Hepatocyte (in vitro differentiated cells): ENCODE measurements around the gene SMARCA2. TPM values are rescaled to one million over a fixed set of nuclear protein-coding genes. Genes with fewer than 3 reads are reported as not detected.
A peak's percentile ranks its signal among the peaks of the same experiment; 100 is the strongest.

Experiments used
- DNase-seq: peaks from one replicate; pipeline ENCODE4 v3.0.0-alpha.2; 2016; ENCODE audit warnings: low spot score
- H2AFZ ChIP-seq: fragments of 200-600 bp; sonication (generic); 2 replicates; pipeline ENCODE4 v1.6.0; 2016; ENCODE audit warnings: antibody characterized with exemption, mild to moderate bottlenecking
- H3K27ac ChIP-seq: fragments of 200-600 bp; sonication (generic); 2 replicates; pipeline ENCODE4 v1.5.1; 2016; ENCODE audit warnings: mild to moderate bottlenecking
- H3K27me3 ChIP-seq: fragments of 200-600 bp; sonication (generic); 2 replicates; pipeline ENCODE4 v1.6.1; 2016
- H3K36me3 ChIP-seq: fragments of 200-600 bp; sonication (generic); replicated peaks from 2 replicates; pipeline ENCODE4 v1.5.1; 2016; ENCODE audit warnings: low read depth; ENCODE audit not compliant: insufficient read depth
- H3K4me1 ChIP-seq: fragments of 200-600 bp; sonication (generic); 2 replicates; pipeline ENCODE4 v1.5.1; 2016; ENCODE audit warnings: mild to moderate bottlenecking, moderate library complexity; ENCODE audit not compliant: insufficient read depth
- H3K4me2 ChIP-seq: fragments of 200-600 bp; sonication (generic); 2 replicates; pipeline ENCODE4 v1.6.0; 2016
- H3K4me3 ChIP-seq: fragments of 200-600 bp; sonication (generic); 2 replicates; pipeline ENCODE4 v1.5.1; 2016; ENCODE audit warnings: mild to moderate bottlenecking
- H3K79me2 ChIP-seq: fragments of 200-600 bp; sonication (generic); 2 replicates; pipeline ENCODE4 v1.6.0; 2017; ENCODE audit warnings: mild to moderate bottlenecking
- H3K9me2 ChIP-seq: fragments of 200-600 bp; sonication (generic); replicated peaks from 2 replicates; pipeline ENCODE4 v1.6.0; 2017; ENCODE audit warnings: mild to moderate bottlenecking; ENCODE audit not compliant: insufficient read depth
- H3K9me3 ChIP-seq: fragments of 200-600 bp; sonication (generic); 2 replicates; pipeline ENCODE4 v1.5.1; 2016; ENCODE audit warnings: low read depth, mild to moderate bottlenecking
- H4K20me1 ChIP-seq: fragments of 200-600 bp; sonication (generic); 2 replicates; pipeline ENCODE4 v1.6.0; 2016; ENCODE audit warnings: mild to moderate bottlenecking; ENCODE audit not compliant: insufficient read depth, poor library complexity, severe bottlenecking
- CTCF ChIP-seq: fragments of 200-600 bp; sonication (generic); IDR thresholded peaks from 2 replicates; pipeline ENCODE4 v1.5.1; 2016; ENCODE audit warnings: antibody characterized with exemption, mild to moderate bottlenecking; ENCODE audit not compliant: poor library complexity
- EZH2 ChIP-seq: fragments of 200-600 bp; sonication (generic); IDR thresholded peaks from 2 replicates; pipeline ENCODE4 v1.6.1; 2016; ENCODE audit warnings: antibody characterized with exemption, mild to moderate bottlenecking, borderline replicate concordance
- EZH2phosphoT487 ChIP-seq: fragments of 200-600 bp; sonication (generic); IDR thresholded peaks from one replicate; pipeline ENCODE4 v1.6.1; 2018; ENCODE audit warnings: antibody characterized with exemption, mild to moderate bottlenecking, low read depth, moderate library complexity; ENCODE audit not compliant: unreplicated experiment, severe bottlenecking
- WGBS: methylation state at CpG from one replicate; pipeline ENCODE4 v1.1.6; 2016; ENCODE audit warnings: low lambda C conversion rate; ENCODE audit errors: missing lambda C conversion rate; 5-methylcytosine and 5-hydroxymethylcytosine counted together
- polyA plus RNA-seq: library from polyadenylated mRNA; unstranded; fragments of >200 nt; fragmentation: Nextera tagmentation; extraction: Ambion mirVana; gene quantifications from 2 replicates; pipeline ENCODE4 v1.2.1, GENCODE V29; 2016
- total RNA-seq: library from RNA; depleted of rRNA; stranded (reverse); fragments of >200 nt; gene quantifications from 2 replicates; pipeline ENCODE4 v1.2.3, GENCODE V29; 2014

SMARCA2 gene
- total and polyA plus RNA-seq, 2 experiments from 2014 or later: 39.9 to 65.3 TPM

DNA sequence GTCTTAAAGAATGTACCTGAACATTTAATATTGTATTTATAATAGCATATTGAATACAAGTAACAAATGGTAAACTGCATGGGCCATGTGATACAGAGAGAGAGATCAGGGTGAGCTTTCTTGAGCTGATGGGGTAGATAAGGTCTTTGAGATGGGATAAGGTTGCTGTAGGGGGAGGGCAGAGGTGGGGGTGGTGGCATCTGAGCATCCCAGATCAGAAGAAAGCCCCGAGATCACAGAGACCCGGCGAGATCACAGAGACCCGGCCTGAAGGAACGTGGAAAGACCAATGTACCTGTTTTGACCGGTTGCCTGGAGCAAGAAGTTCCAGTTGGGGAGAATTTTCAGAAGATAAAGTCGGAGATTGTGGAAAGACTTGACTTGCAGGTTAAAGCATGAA, 6.6 kb downstream of the SMARCA2 start:
- Histone ChIP-seq H3K9me3 (no peaks in the 10 kb centered on the region), H4K20me1 (peaks cover 12% of the 10 kb centered on the region), H3K27me3 (no peaks in the 10 kb centered on the region), H2AFZ (no peak overlapping the region), H3K4me1 (peaks cover 26% of the 10 kb centered on the region), H3K36me3 (no peaks in the 10 kb centered on the region), H3K4me3 (no peak overlapping the region), H3K9me2 (no peaks in the 10 kb centered on the region), H3K27ac (no peak overlapping the region), H3K4me2 (no peak overlapping the region), H3K79me2 (peaks cover 85% of the 10 kb centered on the region)
- 64% methylated on average over 7 of the region's 7 CpGs for WGBS
- no peak for DNase-seq
- no peak for TF ChIP-seq CTCF
- no peak for TF ChIP-seq EZH2
- no peak for TF ChIP-seq EZH2phosphoT487

DNA sequence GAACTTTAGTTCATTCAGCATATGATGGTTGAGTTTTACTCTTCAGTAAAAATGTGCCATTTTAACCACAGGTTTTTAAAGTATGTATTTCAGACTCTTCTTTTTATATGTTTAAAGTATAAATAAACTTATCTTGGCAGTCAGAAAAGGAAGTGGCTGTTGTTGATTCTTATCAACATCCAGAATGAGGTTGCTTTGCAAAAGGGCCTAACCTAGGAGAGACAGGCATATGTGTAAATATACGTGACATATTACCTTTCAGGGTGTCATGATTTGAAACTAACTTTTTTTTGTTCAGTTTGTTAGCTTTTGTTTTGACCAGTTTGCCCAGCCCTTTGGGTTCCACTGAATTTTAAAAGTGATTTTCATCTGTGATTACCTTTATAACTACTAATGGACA, 7.4 kb downstream of the SMARCA2 start:
- Histone ChIP-seq H2AFZ (no peak overlapping the region), H3K27me3 (no peaks in the 10 kb centered on the region), H3K4me2 (peak overlapping the region; percentile 12), H3K9me2 (no peaks in the 10 kb centered on the region), H3K4me3 (no peak overlapping the region), H3K9me3 (no peaks in the 10 kb centered on the region), H3K79me2 (peaks cover 94% of the 10 kb centered on the region), H3K36me3 (no peaks in the 10 kb centered on the region), H4K20me1 (peaks cover 12% of the 10 kb centered on the region), H3K4me1 (peaks cover 26% of the 10 kb centered on the region), H3K27ac (no peak overlapping the region)
- WGBS: 89% methylated on average over 1 of the region's 1 CpG
- no peak for DNase-seq
- TF ChIP-seq EZH2: no peak

GRCh38 chr9:2023042-2023441, 7.9 kb downstream of the SMARCA2 start:
- Histone ChIP-seq H3K27me3 (no peaks in the 10 kb centered on the region), H3K4me1 (peaks cover 26% of the 10 kb centered on the region), H3K4me2 (peak overlapping the region; percentile 17), H3K4me3 (no peak overlapping the region), H2AFZ (no peak overlapping the region), H3K9me2 (no peaks in the 10 kb centered on the region), H3K79me2 (peaks cover 99% of the 10 kb centered on the region), H3K9me3 (no peaks in the 10 kb centered on the region), H3K27ac (no peak overlapping the region), H4K20me1 (peaks cover 12% of the 10 kb centered on the region), H3K36me3 (no peaks in the 10 kb centered on the region)
- no peak for DNase-seq
- TF ChIP-seq EZH2phosphoT487 (no peak), EZH2 (no peak), CTCF (no peak)
- 56% methylated on average over 3 of the region's 3 CpGs for WGBS

- 48% methylated on average over 5 of the region's 5 CpGs for WGBS
- Histone ChIP-seq H3K4me1 (peaks cover 25% of the 10 kb centered on the region), H3K27me3 (no peaks in the 10 kb centered on the region), H3K9me2 (no peaks in the 10 kb centered on the region), H3K79me2 (peaks cover 99% of the 10 kb centered on the region), H2AFZ (no peak overlapping the region), H3K4me3 (no peak overlapping the region), H3K27ac (no peak overlapping the region), H4K20me1 (peaks cover 12% of the 10 kb centered on the region), H3K36me3 (no peaks in the 10 kb centered on the region), H3K4me2 (peak overlapping the region; percentile 17), H3K9me3 (no peaks in the 10 kb centered on the region)
- DNase-seq: no peak
- TF ChIP-seq EZH2phosphoT487: no peak
- TF ChIP-seq EZH2: no peak
- no peak for TF ChIP-seq CTCF
These were observed 8.4 kb downstream of the SMARCA2 start for GRCh38 chr9:2023532-2023931.
